Adrenal gland (tissue), 12 donors: ENCODE measurements around the gene IGFL4. TPM values are rescaled to one million over a fixed set of nuclear protein-coding genes. Genes with fewer than 3 reads are reported as not detected.

Source experiments
- DNase-seq, 7 donors: peaks; one replicate each; pipeline ENCODE4 v3.0.0-alpha.2; 2019 to 2020
- H3K27ac ChIP-seq, 5 donors: fragments of 200-600 bp; sonication (generic) in 4 of 5; 1 replicate in 3 of 5; 2 replicates in 2 of 5; pipeline versions ENCODE4 v1.5.1 to v1.8.0; 2016 to 2020; ENCODE audit warnings: mild to moderate bottlenecking in 1 of 5
- H3K27me3 ChIP-seq: fragments of 200-600 bp; 2 replicates; pipeline ENCODE4 v1.8.0; 2021
- H3K36me3 ChIP-seq, 2 donors: fragments of 200-600 bp; replicated peaks in 1 of 2; 1 replicate in 1 of 2; 2 replicates in 1 of 2; pipeline versions ENCODE4 v1.5.1 to v1.8.0; 2018 to 2022
- H3K4me1 ChIP-seq, 2 donors: fragments of 200-600 bp; replicated peaks in 1 of 2; 1 replicate in 1 of 2; 2 replicates in 1 of 2; pipeline versions ENCODE4 v1.5.1 to v1.8.0; 2018 to 2021
- H3K4me3 ChIP-seq, 4 donors: fragments of 200-600 bp; sonication (generic) in 3 of 4; one replicate each; pipeline ENCODE4 v1.5.1; 2016 to 2018
- H3K9me3 ChIP-seq, 3 donors: fragments of 200-600 bp; sonication (generic) in 1 of 3; replicated peaks in 1 of 3; 1 replicate in 2 of 3; 2 replicates in 1 of 3; pipeline versions ENCODE4 v1.5.1 to v1.8.0; 2016 to 2021
- CTCF ChIP-seq, 6 experiments: fragments of 450-650 bp in 4 of 6; fragments of 200-600 bp in 2 of 6; sonication (generic) in 1 of 6; IDR thresholded peaks; 1 replicate in 5 of 6; 2 replicates in 1 of 6; pipeline versions ENCODE4 v1.5.1 to v1.8.0; 2016 to 2021; ENCODE audit warnings: antibody characterized with exemption in 6 of 6, mild to moderate bottlenecking in 2 of 6, moderate library complexity in 1 of 6
- POLR2A ChIP-seq, 2 donors: fragments of 450-650 bp; IDR thresholded peaks; one replicate each; pipeline ENCODE4 v1.6.1; 2017; ENCODE audit warnings: antibody characterized with exemption in 2 of 2, mild to moderate bottlenecking in 2 of 2, moderate library complexity in 1 of 2
- WGBS, 4 donors: extraction: QIAGEN DNeasy Blood & Tissue Kit in 2 of 4; methylation state at CpG; one replicate each; pipeline versions ENCODE4 v1.1.5 to v1.1.7; 2013 to 2017; 5-methylcytosine and 5-hydroxymethylcytosine counted together
- intact Hi-C, 2 donors: fragments of 100-400 bp; cut with DNase I; formaldehyde crosslinking; loops; one replicate each; pipeline versions ENCODE4 v1.14.1 to v1.15.0; 2022 to 2023
- polyA plus RNA-seq, 3 donors: library from polyadenylated mRNA; stranded (reverse); fragments of 200-250 nt in 2 of 3; fragments of 350-450 nt in 1 of 3; fragmentation: Illumina TruSeq in 1 of 3; extraction: RNeasy Lipid Tissue Mini Kit (QIAGEN cat#74804) in 1 of 3; gene quantifications; one replicate each; pipeline ENCODE4 v1.2.3, GENCODE V29; 2013 to 2014
- total RNA-seq, 9 donors: library from RNA; depleted of rRNA in 4 of 9; stranded (reverse); fragments of >200 nt in 4 of 9; fragments of 120-200 nt in 1 of 9; fragmentation: NEBNext Ultra II Directional in 1 of 9; extraction: Animal tissue kit (Norgen Biotek cat#: 25700) in 1 of 9; gene quantifications; one replicate each; pipeline versions ENCODE4 v1.1.0 to v1.2.4, GENCODE V29; 2013 to 2023
- donor health status: healthy with polysubstance abuse.
- donor health status: Bipolar disorder and iron deficiency.
- donor health status: DM: yes; HTN: yes; CAD: no.
- donor health status: DM: no; HTN: no; CAD: no.
- donor health status: DM: no; HTN: no; CAD: no.
- donor health status: DM: yes; HTN: yes; CAD: no.

Gene IGFL4
- total and polyA plus RNA-seq, 12 donors, result 0.11 to 1.7 (median 0.29) TPM; not detected in 6

DNA sequence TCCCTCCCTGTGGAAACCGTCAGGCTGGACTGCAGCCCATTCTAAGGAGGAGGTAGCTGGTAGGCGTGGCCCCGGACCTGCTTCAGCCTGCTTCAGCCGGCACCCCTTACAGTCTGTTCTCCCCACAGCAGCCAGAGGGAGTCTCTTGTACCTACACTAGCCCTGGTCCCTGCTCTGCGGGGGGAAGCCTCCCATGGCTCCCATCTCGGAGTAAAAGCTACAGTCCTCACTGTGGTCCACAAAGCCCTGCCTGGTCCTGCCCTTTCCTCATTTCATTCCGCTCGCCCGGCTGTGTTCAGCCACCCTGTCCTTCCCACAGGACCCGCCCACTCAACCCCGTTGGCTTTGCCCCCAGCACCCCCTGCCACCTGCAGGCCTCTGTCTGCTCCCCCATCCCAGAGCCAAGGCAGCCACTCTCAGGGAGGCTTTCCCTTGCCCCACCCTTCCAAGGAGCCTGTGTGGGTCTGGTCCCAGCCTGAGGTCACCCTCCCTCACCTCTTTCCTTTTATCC is 19.2 kb downstream of the IGFL4 start:
- no peaks in the 10 kb centered on the region for H3K36me3 ChIP-seq
- no peaks in the 10 kb centered on the region for H3K9me3 ChIP-seq
- intact Hi-C loops, result loop anchor here in 1 of 2 donors (10.0 kb wide), 1 partner anchor 53 kb away; no protein-coding TSS in a partner anchor
- H3K27ac ChIP-seq, result no peak overlapping the region
- H3K4me1 ChIP-seq, result no peaks in the 10 kb centered on the region
- 68 to 70% (median 68%) methylated on average over 8 to 11 of the region's 11 CpGs for WGBS, 4 donors
- TF ChIP-seq POLR2A (IDR thresholded peaks at IDR 0.05), result no peak
- no peak for TF ChIP-seq CTCF (IDR thresholded peaks at IDR 0.05)
- peak in 1 of 7 donors; percentile 38 for DNase-seq
- no peak overlapping the region for H3K4me3 ChIP-seq
- peaks cover 29% of the 10 kb centered on the region for H3K27me3 ChIP-seq

GRCh38 chr19:46020819-46021125 is 20.0 kb downstream of the IGFL4 start:
- no peak for DNase-seq
- 89 to 97% (median 95%) methylated on average over 7 of the region's 7 CpGs for WGBS, 4 donors
- peaks cover 29% of the 10 kb centered on the region for H3K27me3 ChIP-seq
- intact Hi-C loops, result loop anchor here in 1 of 2 donors (10.0 kb wide), 1 partner anchor 54 kb away; no protein-coding TSS in a partner anchor
- TF ChIP-seq POLR2A (IDR thresholded peaks at IDR 0.05), result no peak
- no peak for TF ChIP-seq CTCF (IDR thresholded peaks at IDR 0.05)
- H3K4me1 ChIP-seq, result peaks cover 4 to 7% of the 10 kb centered on the region in 2 donors
- H3K36me3 ChIP-seq, result no peaks in the 10 kb centered on the region
- H3K9me3 ChIP-seq, result no peaks in the 10 kb centered on the region
- H3K27ac ChIP-seq, result no peak overlapping the region
- H3K4me3 ChIP-seq, result no peak overlapping the region

- no peaks in the 10 kb centered on the region for H3K36me3 ChIP-seq
- no peak overlapping the region for H3K4me3 ChIP-seq
- no peak for DNase-seq
- peaks cover 21% of the 10 kb centered on the region for H3K27me3 ChIP-seq
- TF ChIP-seq POLR2A (IDR thresholded peaks at IDR 0.05) (no peak), CTCF (IDR thresholded peaks at IDR 0.05) (no peak)
- H3K4me1 ChIP-seq, result peaks cover 7 to 11% of the 10 kb centered on the region in 2 donors
- H3K27ac ChIP-seq, result no peak overlapping the region
- WGBS, 4 donors, result 89 to 96% (median 91%) methylated on average over 10 to 13 of the region's 13 CpGs
- intact Hi-C loops, result no loop called here
- no peaks in the 10 kb centered on the region for H3K9me3 ChIP-seq
Measured at GRCh38 chr19:46019270-46019669, 21.5 kb downstream of the IGFL4 start.

DNA sequence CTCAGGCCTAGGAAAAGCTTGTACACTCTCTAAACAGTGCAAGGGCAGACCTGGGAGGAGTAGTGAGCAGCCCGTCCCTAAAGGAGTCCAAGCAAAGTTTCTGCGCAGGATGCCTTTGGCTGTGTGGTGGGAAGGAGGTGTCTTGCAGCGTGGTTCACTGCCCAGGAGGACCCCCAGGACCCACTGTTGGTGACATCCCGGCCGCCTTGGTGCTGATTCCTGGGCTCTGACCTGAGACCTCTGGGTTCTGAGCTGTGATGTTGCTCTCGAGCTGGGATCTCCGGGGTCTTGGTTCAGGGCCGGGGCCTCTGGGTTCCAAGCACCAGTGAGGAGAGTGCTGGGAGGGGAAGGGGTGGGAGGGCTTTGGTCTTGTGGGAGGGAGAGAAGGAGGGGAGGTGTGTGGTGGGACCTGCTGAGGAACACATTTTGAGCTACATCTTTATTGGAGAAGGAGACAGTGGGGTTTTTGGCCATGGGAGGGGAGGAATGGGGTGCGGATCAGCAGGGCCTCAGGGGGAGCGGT is 22.0 kb downstream of the IGFL4 start:
- intact Hi-C loops, result no loop called here
- 93 to 99% (median 94%) methylated on average over 5 to 10 of the region's 10 CpGs for WGBS, 4 donors
- H3K36me3 ChIP-seq, result no peaks in the 10 kb centered on the region
- no peaks in the 10 kb centered on the region for H3K9me3 ChIP-seq
- no peak overlapping the region for H3K27ac ChIP-seq
- no peak for DNase-seq
- TF ChIP-seq POLR2A (IDR thresholded peaks at IDR 0.05), result no peak
- no peak for TF ChIP-seq CTCF (IDR thresholded peaks at IDR 0.05)
- H3K27me3 ChIP-seq, result peaks cover 21% of the 10 kb centered on the region
- no peak overlapping the region for H3K4me3 ChIP-seq
- peaks cover 7 to 11% of the 10 kb centered on the region in 2 donors for H3K4me1 ChIP-seq
